ENCODE data around the gene LAMTOR4.
A peak's percentile ranks its signal among the peaks of the same experiment; 100 is the strongest.

The LAMTOR4 gene

DNA sequence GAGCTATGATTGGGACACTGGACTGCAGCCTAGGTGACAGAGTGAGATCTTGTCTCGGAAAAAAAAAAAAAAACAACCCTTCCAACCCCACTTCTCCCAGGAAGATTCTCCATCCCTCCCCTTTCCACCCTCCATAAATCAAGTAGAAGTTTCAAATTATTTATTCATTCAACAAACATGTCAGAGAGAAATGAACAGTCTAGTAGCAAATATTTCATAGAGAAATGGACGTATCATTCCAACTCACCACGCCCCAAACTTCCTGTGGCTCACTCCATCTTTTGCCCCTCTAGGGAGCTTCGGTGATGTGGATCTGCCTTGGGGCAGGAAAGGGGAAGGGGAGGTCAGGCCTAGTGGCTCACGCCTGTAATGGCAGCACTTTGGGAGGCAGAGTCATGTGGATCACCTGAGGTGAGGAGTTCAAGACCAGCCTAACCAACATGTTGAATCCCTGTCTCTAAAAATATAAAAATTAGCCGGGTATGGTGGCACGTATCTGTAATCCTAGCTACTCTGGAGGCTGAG is 10.4 kb downstream of the LAMTOR4 start:
- ChIA-PET CTCF (interaction anchor here (1.1 to 5.1 kb wide), 3 partner anchors 9 to 28 kb away, joined by 3 to 31 read pairs (median 4); partner anchors contain the start of gene GAL3ST4), POLR2A (interaction anchor here (1.0 to 1.1 kb wide), 2 partner anchors 10 to 17 kb away, joined by 3 read pairs; partner anchors contain the start of gene LAMTOR4)
- TF ChIP-seq CTCF (IDR thresholded peaks at IDR 0.05; ENCODE audit: insufficient read depth, low read length, missing control alignments): no peak

DNA sequence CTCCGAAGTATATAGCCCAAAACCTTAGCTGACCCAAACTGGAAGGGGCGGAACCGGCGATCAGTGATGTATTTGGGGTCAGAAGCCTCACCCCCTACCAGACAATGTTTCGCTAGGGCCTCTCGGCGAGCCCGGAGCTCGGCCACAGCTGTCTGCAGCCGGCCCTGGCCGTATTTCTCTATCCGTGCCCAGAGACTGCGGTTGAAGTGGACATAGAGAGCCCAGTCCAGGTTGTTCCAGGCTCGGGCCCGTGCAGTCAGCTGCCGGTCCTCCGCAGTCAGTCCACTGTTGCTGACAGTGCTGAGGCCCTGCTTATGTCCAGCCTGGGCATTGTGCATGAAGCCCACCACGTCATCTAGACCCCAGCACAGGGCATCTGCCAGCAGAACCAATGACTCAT is 11.3 kb downstream of the LAMTOR4 start:
- POLR2A ChIA-PET: interaction anchor here (1.2 kb wide), 1 partner anchor 17 kb away, joined by 4 read pairs; the partner anchor contains the start of gene GPC2
- no peak overlapping the region for H3K4me3 ChIP-seq (ENCODE audit: low read depth, low read length)
- no peak for DNase-seq (ENCODE audit: low read depth, low spot score)
- CTCF ChIA-PET: interaction anchor here (1.1 to 1.3 kb wide), 2 partner anchors 8 to 29 kb away, joined by 3 to 4 read pairs; partner anchors contain the start of gene GAL3ST4
- no peak for TF ChIP-seq CTCF (IDR thresholded peaks at IDR 0.05; ENCODE audit: insufficient read depth, low read length, missing control alignments)

More for the DNA sequence above, 10.4 kb downstream of the LAMTOR4 start:
- H3K4me3 ChIP-seq (ENCODE audit: low read depth, low read length): peak overlapping the region; percentile 71
- DNase-seq (ENCODE audit: low read depth, low spot score): no peak

- no peak for TF ChIP-seq CTCF (IDR thresholded peaks at IDR 0.05; ENCODE audit: insufficient read depth, low read length, missing control alignments)
- ChIA-PET CTCF (no interaction called here), POLR2A (interaction anchor here (1.4 kb wide), 1 partner anchor 14 kb away, joined by 3 read pairs; the partner anchor contains the start of gene LAMTOR4)
- DNase-seq (ENCODE audit: low read depth, low spot score): no peak
- H3K4me3 ChIP-seq (ENCODE audit: low read depth, low read length): no peak overlapping the region
Measured at GRCh38 chr7:100163006-100163531, 14.4 kb downstream of the LAMTOR4 start.

DNA sequence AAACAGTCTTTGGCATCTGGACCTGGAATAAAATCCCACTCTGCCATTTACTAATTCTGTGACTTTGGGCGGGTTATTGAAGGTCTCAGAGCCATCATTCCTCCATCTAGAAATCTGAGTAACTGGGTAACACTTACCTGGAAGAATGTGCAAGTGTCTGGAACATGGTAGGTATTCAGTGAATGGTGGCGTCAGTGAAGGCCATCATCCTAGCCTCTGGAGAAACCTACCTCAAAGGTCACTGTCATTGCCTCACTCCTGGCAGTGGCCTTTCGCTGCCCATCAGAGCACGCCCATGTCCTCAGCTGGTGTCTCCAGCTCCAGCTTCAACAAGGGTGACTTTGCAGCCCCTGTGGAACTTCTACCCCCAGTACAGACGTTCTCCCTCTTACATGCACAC is 15.2 kb downstream of the LAMTOR4 start:
- no peak for TF ChIP-seq CTCF (IDR thresholded peaks at IDR 0.05; ENCODE audit: insufficient read depth, low read length, missing control alignments)
- no peak overlapping the region for H3K4me3 ChIP-seq (ENCODE audit: low read depth, low read length)
- ChIA-PET POLR2A (interaction anchor here (1.4 kb wide), 1 partner anchor 15 kb away, joined by 3 read pairs; the partner anchor contains the start of gene LAMTOR4), CTCF (interaction anchor here (0.9 kb wide), 1 partner anchor 26 kb away, joined by 3 read pairs; no protein-coding TSS in a partner anchor)
- DNase-seq (ENCODE audit: low read depth, low spot score): no peak

- POLR2A ChIA-PET: no interaction called here
- H3K4me3 ChIP-seq (ENCODE audit: low read depth, low read length): no peak overlapping the region
- no peak for TF ChIP-seq CTCF (IDR thresholded peaks at IDR 0.05; ENCODE audit: insufficient read depth, low read length, missing control alignments)
- CTCF ChIA-PET: interaction anchor here (1.3 to 2.7 kb wide), 3 partner anchors 11 to 17 kb away, joined by 3 to 12 read pairs (median 10); partner anchors contain the start of genes GPC2 and STAG3
- no peak for DNase-seq (ENCODE audit: low read depth, low spot score)
Measured at GRCh38 chr7:100166317-100166940, 17.7 kb downstream of the LAMTOR4 start.

Data from AG04449 (cell line).